Hepatocyte (in vitro differentiated cells): ENCODE data around the gene FAXDC2. TPM values are rescaled to one million over a fixed set of nuclear protein-coding genes. Genes with fewer than 3 reads are reported as not detected.

Experiments
- DNase-seq: peaks from one replicate; pipeline ENCODE4 v3.0.0-alpha.2; 2016; ENCODE audit warnings: low spot score
- H2AFZ ChIP-seq: fragments of 200-600 bp; sonication (generic); 2 replicates; pipeline ENCODE4 v1.6.0; 2016; ENCODE audit warnings: antibody characterized with exemption, mild to moderate bottlenecking
- H3K27ac ChIP-seq: fragments of 200-600 bp; sonication (generic); 2 replicates; pipeline ENCODE4 v1.5.1; 2016; ENCODE audit warnings: mild to moderate bottlenecking
- H3K27me3 ChIP-seq: fragments of 200-600 bp; sonication (generic); 2 replicates; pipeline ENCODE4 v1.6.1; 2016
- H3K36me3 ChIP-seq: fragments of 200-600 bp; sonication (generic); replicated peaks from 2 replicates; pipeline ENCODE4 v1.5.1; 2016; ENCODE audit warnings: low read depth; ENCODE audit not compliant: insufficient read depth
- H3K4me1 ChIP-seq: fragments of 200-600 bp; sonication (generic); 2 replicates; pipeline ENCODE4 v1.5.1; 2016; ENCODE audit warnings: mild to moderate bottlenecking, moderate library complexity; ENCODE audit not compliant: insufficient read depth
- H3K4me2 ChIP-seq: fragments of 200-600 bp; sonication (generic); 2 replicates; pipeline ENCODE4 v1.6.0; 2016
- H3K4me3 ChIP-seq: fragments of 200-600 bp; sonication (generic); 2 replicates; pipeline ENCODE4 v1.5.1; 2016; ENCODE audit warnings: mild to moderate bottlenecking
- H3K79me2 ChIP-seq: fragments of 200-600 bp; sonication (generic); 2 replicates; pipeline ENCODE4 v1.6.0; 2017; ENCODE audit warnings: mild to moderate bottlenecking
- H3K9me2 ChIP-seq: fragments of 200-600 bp; sonication (generic); replicated peaks from 2 replicates; pipeline ENCODE4 v1.6.0; 2017; ENCODE audit warnings: mild to moderate bottlenecking; ENCODE audit not compliant: insufficient read depth
- H3K9me3 ChIP-seq: fragments of 200-600 bp; sonication (generic); 2 replicates; pipeline ENCODE4 v1.5.1; 2016; ENCODE audit warnings: low read depth, mild to moderate bottlenecking
- H4K20me1 ChIP-seq: fragments of 200-600 bp; sonication (generic); 2 replicates; pipeline ENCODE4 v1.6.0; 2016; ENCODE audit warnings: mild to moderate bottlenecking; ENCODE audit not compliant: insufficient read depth, poor library complexity, severe bottlenecking
- CTCF ChIP-seq: fragments of 200-600 bp; sonication (generic); IDR thresholded peaks from 2 replicates; pipeline ENCODE4 v1.5.1; 2016; ENCODE audit warnings: antibody characterized with exemption, mild to moderate bottlenecking; ENCODE audit not compliant: poor library complexity
- EZH2 ChIP-seq: fragments of 200-600 bp; sonication (generic); IDR thresholded peaks from 2 replicates; pipeline ENCODE4 v1.6.1; 2016; ENCODE audit warnings: antibody characterized with exemption, mild to moderate bottlenecking, borderline replicate concordance
- EZH2phosphoT487 ChIP-seq: fragments of 200-600 bp; sonication (generic); IDR thresholded peaks from one replicate; pipeline ENCODE4 v1.6.1; 2018; ENCODE audit warnings: antibody characterized with exemption, mild to moderate bottlenecking, low read depth, moderate library complexity; ENCODE audit not compliant: unreplicated experiment, severe bottlenecking
- WGBS: methylation state at CpG from one replicate; pipeline ENCODE4 v1.1.6; 2016; ENCODE audit warnings: low lambda C conversion rate; ENCODE audit errors: missing lambda C conversion rate; 5-methylcytosine and 5-hydroxymethylcytosine counted together
- polyA plus RNA-seq: library from polyadenylated mRNA; unstranded; fragments of >200 nt; fragmentation: Nextera tagmentation; extraction: Ambion mirVana; gene quantifications from 2 replicates; pipeline ENCODE4 v1.2.1, GENCODE V29; 2016
- total RNA-seq: library from RNA; depleted of rRNA; stranded (reverse); fragments of >200 nt; gene quantifications from 2 replicates; pipeline ENCODE4 v1.2.3, GENCODE V29; 2014

The FAXDC2 gene
- total and polyA plus RNA-seq, 2 experiments from 2014 or later, result 23.1 to 28.5 TPM

GRCh38 chr5:154802050-154802449, 48.4 kb downstream of the FAXDC2 start:
- Histone ChIP-seq H3K4me2 (no peak overlapping the region), H2AFZ (no peak overlapping the region), H3K27ac (no peak overlapping the region), H3K9me3 (no peaks in the 10 kb centered on the region), H3K4me1 (no peaks in the 10 kb centered on the region), H3K4me3 (no peak overlapping the region), H3K9me2 (no peaks in the 10 kb centered on the region), H3K79me2 (peaks cover 54% of the 10 kb centered on the region), H3K27me3 (no peaks in the 10 kb centered on the region), H4K20me1 (peaks cover 7% of the 10 kb centered on the region), H3K36me3 (peaks cover 5% of the 10 kb centered on the region)
- 96% methylated on average over 9 of the region's 9 CpGs for WGBS
- no peak for DNase-seq
- TF ChIP-seq EZH2phosphoT487, result no peak
- TF ChIP-seq CTCF, result no peak
- no peak for TF ChIP-seq EZH2

GRCh38 chr5:154801083-154801482, 49.3 kb downstream of the FAXDC2 start:
- no peak overlapping the region for H3K4me3 ChIP-seq
- no peak overlapping the region for H2AFZ ChIP-seq
- H3K9me3 ChIP-seq, result no peaks in the 10 kb centered on the region
- H4K20me1 ChIP-seq, result peaks cover 12% of the 10 kb centered on the region
- DNase-seq, result no peak
- TF ChIP-seq EZH2 (no peak), EZH2phosphoT487 (no peak), CTCF (no peak)
- WGBS, result 86% methylated on average over 3 of the region's 3 CpGs
- H3K4me1 ChIP-seq, result no peaks in the 10 kb centered on the region
- H3K27ac ChIP-seq, result no peak overlapping the region
- no peaks in the 10 kb centered on the region for H3K9me2 ChIP-seq
- peaks cover 5% of the 10 kb centered on the region for H3K36me3 ChIP-seq
- peaks cover 56% of the 10 kb centered on the region for H3K79me2 ChIP-seq
- no peaks in the 10 kb centered on the region for H3K27me3 ChIP-seq
- H3K4me2 ChIP-seq, result no peak overlapping the region

- H3K4me3 ChIP-seq, result no peak overlapping the region
- H3K4me1 ChIP-seq, result no peaks in the 10 kb centered on the region
- no peak overlapping the region for H3K4me2 ChIP-seq
- H3K9me2 ChIP-seq, result no peaks in the 10 kb centered on the region
- H4K20me1 ChIP-seq, result peaks cover 12% of the 10 kb centered on the region
- no peak overlapping the region for H2AFZ ChIP-seq
- DNase-seq, result no peak
- peaks cover 56% of the 10 kb centered on the region for H3K79me2 ChIP-seq
- H3K36me3 ChIP-seq, result peaks cover 5% of the 10 kb centered on the region
- H3K27ac ChIP-seq, result no peak overlapping the region
- H3K27me3 ChIP-seq, result no peaks in the 10 kb centered on the region
- no peak for TF ChIP-seq CTCF
- TF ChIP-seq EZH2phosphoT487, result no peak
- no peak for TF ChIP-seq EZH2
- no peaks in the 10 kb centered on the region for H3K9me3 ChIP-seq
Observed at GRCh38 chr5:154800582-154800981, 49.8 kb downstream of the FAXDC2 start.

GRCh38 chr5:154797762-154798161, 52.6 kb downstream of the FAXDC2 start:
- no peaks in the 10 kb centered on the region for H3K9me3 ChIP-seq
- H3K4me3 ChIP-seq, result no peak overlapping the region
- H3K9me2 ChIP-seq, result no peaks in the 10 kb centered on the region
- H3K27me3 ChIP-seq, result no peaks in the 10 kb centered on the region
- no peak for TF ChIP-seq CTCF
- TF ChIP-seq EZH2phosphoT487, result no peak
- TF ChIP-seq EZH2, result no peak
- DNase-seq, result no peak
- H3K79me2 ChIP-seq, result peaks cover 56% of the 10 kb centered on the region
- WGBS, result 95% methylated on average over 4 of the region's 4 CpGs
- H2AFZ ChIP-seq, result no peak overlapping the region
- H3K27ac ChIP-seq, result no peak overlapping the region
- peaks cover 21% of the 10 kb centered on the region for H3K4me1 ChIP-seq
- H3K36me3 ChIP-seq, result peaks cover 5% of the 10 kb centered on the region
- peaks cover 19% of the 10 kb centered on the region for H4K20me1 ChIP-seq
- no peak overlapping the region for H3K4me2 ChIP-seq
